ENCODE results near the gene MRPS22. TPM values are rescaled to one million over a fixed set of nuclear protein-coding genes. Genes with fewer than 3 reads are reported as not detected.

The MRPS22 gene
- total and polyA plus RNA-seq, 5 donors from 2014 or later, result 29.8 to 55.2 (median 45.7) TPM

DNA sequence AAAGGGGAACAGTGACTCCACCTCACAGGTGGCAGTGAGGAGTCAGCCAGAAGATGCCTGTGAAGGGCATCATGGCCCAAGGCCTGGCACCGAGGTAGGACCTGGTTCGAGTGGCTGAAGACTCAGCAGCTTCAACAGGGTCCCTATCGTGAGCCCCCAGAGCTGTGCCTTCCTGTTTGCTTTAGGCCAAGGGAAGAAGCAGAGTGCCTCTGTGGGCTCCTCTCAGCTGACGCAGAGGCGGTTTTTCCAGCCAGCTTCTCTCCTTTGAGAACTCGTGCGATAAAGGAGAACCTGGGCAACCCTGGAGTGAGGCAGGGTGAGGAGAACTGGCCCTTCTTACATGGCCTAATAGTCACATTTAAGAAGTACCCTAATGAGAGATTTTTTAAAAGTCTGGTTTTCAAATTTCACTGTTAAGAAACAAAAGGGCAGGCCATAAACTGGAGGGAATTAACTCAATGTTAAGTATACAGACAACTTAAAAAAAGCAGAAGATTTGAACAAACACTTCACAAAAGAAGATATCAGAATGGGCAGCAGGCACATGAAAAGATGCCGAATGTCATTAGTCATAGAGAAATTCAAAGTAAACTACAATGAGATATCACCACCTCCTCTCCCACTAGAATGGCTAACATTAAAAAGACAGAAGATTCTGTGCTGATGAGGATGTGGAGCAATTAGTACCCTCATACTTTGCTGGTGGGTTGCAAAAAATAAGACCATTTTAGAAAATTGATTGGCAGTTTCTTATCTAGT is 23.1 kb upstream of the MRPS22 start:
- no peaks in the 10 kb centered on the region for H3K36me3 Mint-ChIP-seq
- Histone ChIP-seq H3K27ac (ENCODE audit: insufficient read depth, low read length, poor library complexity, severe bottlenecking) (no peak overlapping the region), H3K4me1 (ENCODE audit: control insufficient read depth, insufficient read depth, low read length, poor library complexity, severe bottlenecking) (no peaks in the 10 kb centered on the region), H3K4me3 (ENCODE audit: low read depth, low read length) (no peak overlapping the region), H3K27me3 (ENCODE audit: control insufficient read depth, insufficient read depth, low read length) (no peaks in the 10 kb centered on the region), H3K9me3 (ENCODE audit: control insufficient read depth in 2 of 2, low read length in 2 of 2) (no peaks in the 10 kb centered on the region), H3K36me3 (ENCODE audit: control insufficient read depth, insufficient read depth, low read length) (no peaks in the 10 kb centered on the region)
- H3K4me1 Mint-ChIP-seq, result no peaks in the 10 kb centered on the region
- H3K27ac Mint-ChIP-seq, result no peak overlapping the region
- peaks cover 0 to 1% (median 0%) of the 10 kb centered on the region in 7 donors for H3K9me3 Mint-ChIP-seq
- ATAC-seq (ENCODE audit: low read depth in 2 of 2) (no peak), DNase-seq (no peak)
- no peak overlapping the region for H3K4me3 Mint-ChIP-seq
- no peaks in the 10 kb centered on the region for H3K27me3 Mint-ChIP-seq

DNA sequence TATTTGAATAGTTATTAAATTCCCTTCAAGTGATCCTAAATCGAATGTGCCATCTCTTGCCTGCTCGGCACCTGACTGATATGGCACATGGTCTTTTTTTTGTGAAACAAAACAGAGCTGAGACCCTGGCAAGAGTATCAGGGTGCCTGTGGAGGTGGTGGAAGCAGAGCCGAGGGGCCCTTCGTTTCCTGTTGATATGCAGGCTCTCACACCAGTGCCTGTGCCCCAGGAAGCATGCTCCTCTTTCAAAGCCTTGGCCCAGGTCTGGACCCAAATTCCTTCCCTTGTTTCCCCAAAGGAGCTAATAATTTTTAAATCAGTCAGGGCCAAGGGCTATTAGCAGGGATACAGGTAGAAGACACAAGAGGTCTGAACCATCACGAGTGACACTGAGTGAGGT is 21.5 kb upstream of the MRPS22 start:
- Histone ChIP-seq H3K27me3 (ENCODE audit: control insufficient read depth, insufficient read depth, low read length) (no peaks in the 10 kb centered on the region), H3K9me3 (ENCODE audit: control insufficient read depth in 2 of 2, low read length in 2 of 2) (no peaks in the 10 kb centered on the region), H3K4me3 (ENCODE audit: low read depth, low read length) (no peak overlapping the region), H3K4me1 (ENCODE audit: control insufficient read depth, insufficient read depth, low read length, poor library complexity, severe bottlenecking) (no peaks in the 10 kb centered on the region), H3K36me3 (ENCODE audit: control insufficient read depth, insufficient read depth, low read length) (no peaks in the 10 kb centered on the region), H3K27ac (ENCODE audit: insufficient read depth, low read length, poor library complexity, severe bottlenecking) (no peak overlapping the region)
- peaks cover 4% of the 10 kb centered on the region for H3K27me3 Mint-ChIP-seq
- no peaks in the 10 kb centered on the region for H3K36me3 Mint-ChIP-seq
- H3K27ac Mint-ChIP-seq, result no peak overlapping the region
- DNase-seq (no peak), ATAC-seq (ENCODE audit: low read depth in 2 of 2) (no peak)
- no peak overlapping the region for H3K4me3 Mint-ChIP-seq
- H3K4me1 Mint-ChIP-seq, result no peaks in the 10 kb centered on the region
- H3K9me3 Mint-ChIP-seq, result peaks cover 0 to 1% (median 0%) of the 10 kb centered on the region in 7 donors

- Mint-ChIP-seq H3K27ac (no peak overlapping the region), H3K9me3 (peaks cover 0 to 1% (median 0%) of the 10 kb centered on the region in 7 donors), H3K27me3 (peaks cover 4% of the 10 kb centered on the region), H3K36me3 (no peaks in the 10 kb centered on the region), H3K4me1 (no peaks in the 10 kb centered on the region), H3K4me3 (no peak overlapping the region)
- no peaks in the 10 kb centered on the region for H3K9me3 ChIP-seq (ENCODE audit: control insufficient read depth in 2 of 2, low read length in 2 of 2)
- H3K27ac ChIP-seq (ENCODE audit: insufficient read depth, low read length, poor library complexity, severe bottlenecking), result no peak overlapping the region
- H3K4me1 ChIP-seq (ENCODE audit: control insufficient read depth, insufficient read depth, low read length, poor library complexity, severe bottlenecking), result no peaks in the 10 kb centered on the region
- no peaks in the 10 kb centered on the region for H3K27me3 ChIP-seq (ENCODE audit: control insufficient read depth, insufficient read depth, low read length)
- H3K36me3 ChIP-seq (ENCODE audit: control insufficient read depth, insufficient read depth, low read length), result no peaks in the 10 kb centered on the region
- H3K4me3 ChIP-seq (ENCODE audit: low read depth, low read length), result no peak overlapping the region
- DNase-seq (no peak), ATAC-seq (ENCODE audit: low read depth in 2 of 2) (no peak)
Observed at GRCh38 chr3:139323146-139323545, 20.7 kb upstream of the MRPS22 start.

DNA sequence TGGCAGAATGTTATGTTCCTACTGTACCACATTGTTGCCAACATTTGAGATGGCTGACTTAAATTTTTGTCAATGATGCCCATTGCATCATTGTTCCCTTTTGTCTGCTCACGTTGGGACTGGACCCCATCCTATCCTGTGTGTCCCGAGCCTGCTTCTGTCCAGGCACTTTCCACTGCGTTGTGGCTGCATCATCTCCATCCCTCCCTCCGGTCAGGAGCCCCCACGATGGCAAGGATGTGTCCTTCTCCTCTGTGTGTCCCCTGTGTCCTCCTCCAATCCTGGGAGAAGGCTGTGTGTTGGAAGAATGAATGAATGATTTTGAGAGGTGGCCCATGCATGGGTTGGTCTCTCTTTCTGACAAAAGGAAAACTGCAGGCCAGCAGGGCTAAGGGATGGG is 19.4 kb upstream of the MRPS22 start:
- peaks cover 0 to 1% (median 0%) of the 10 kb centered on the region in 7 donors for H3K9me3 Mint-ChIP-seq
- H3K36me3 Mint-ChIP-seq, result no peaks in the 10 kb centered on the region
- Histone ChIP-seq H3K27me3 (ENCODE audit: control insufficient read depth, insufficient read depth, low read length) (no peaks in the 10 kb centered on the region), H3K36me3 (ENCODE audit: control insufficient read depth, insufficient read depth, low read length) (no peaks in the 10 kb centered on the region), H3K27ac (ENCODE audit: insufficient read depth, low read length, poor library complexity, severe bottlenecking) (no peak overlapping the region), H3K4me1 (ENCODE audit: control insufficient read depth, insufficient read depth, low read length, poor library complexity, severe bottlenecking) (peaks cover 2% of the 10 kb centered on the region), H3K9me3 (ENCODE audit: control insufficient read depth in 2 of 2, low read length in 2 of 2) (no peaks in the 10 kb centered on the region), H3K4me3 (ENCODE audit: low read depth, low read length) (no peak overlapping the region)
- no peak for ATAC-seq (ENCODE audit: low read depth in 2 of 2)
- DNase-seq, result no peak
- no peak overlapping the region for H3K4me3 Mint-ChIP-seq
- H3K27me3 Mint-ChIP-seq, result peaks cover 4% of the 10 kb centered on the region
- H3K4me1 Mint-ChIP-seq, result peaks cover 0 to 11% (median 4%) of the 10 kb centered on the region in 4 donors
- no peak overlapping the region for H3K27ac Mint-ChIP-seq

DNA sequence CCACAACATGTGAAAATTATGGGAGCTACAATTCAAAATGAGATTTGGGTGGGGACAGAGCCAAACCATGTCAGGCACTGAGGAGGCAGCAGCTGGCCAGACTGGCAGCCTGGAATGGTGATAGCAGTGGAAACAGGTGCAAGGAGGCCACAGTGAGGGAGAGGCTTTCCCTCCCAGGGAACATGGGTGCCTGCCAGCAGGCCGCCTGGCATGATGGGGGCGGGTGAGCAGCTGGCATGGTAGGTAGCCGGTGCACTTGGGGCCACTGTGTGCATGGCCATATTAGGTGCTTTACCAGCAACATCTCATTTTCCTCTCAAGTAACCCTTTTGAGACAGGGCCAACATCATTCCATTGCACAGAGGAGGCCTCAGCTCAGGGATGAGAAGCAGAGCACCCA is 18.3 kb upstream of the MRPS22 start:
- H3K4me1 Mint-ChIP-seq, result peaks cover 0 to 16% (median 5%) of the 10 kb centered on the region in 4 donors
- DNase-seq, result no peak
- no peaks in the 10 kb centered on the region for H3K27me3 ChIP-seq (ENCODE audit: control insufficient read depth, insufficient read depth, low read length)
- H3K4me3 ChIP-seq (ENCODE audit: low read depth, low read length), result no peak overlapping the region
- peaks cover 4% of the 10 kb centered on the region for H3K27me3 Mint-ChIP-seq
- H3K9me3 Mint-ChIP-seq, result peaks cover 0 to 1% (median 0%) of the 10 kb centered on the region in 7 donors
- ATAC-seq (ENCODE audit: low read depth in 2 of 2), result no peak
- no peak overlapping the region for H3K4me3 Mint-ChIP-seq
- H3K27ac ChIP-seq (ENCODE audit: insufficient read depth, low read length, poor library complexity, severe bottlenecking), result no peak overlapping the region
- no peaks in the 10 kb centered on the region for H3K9me3 ChIP-seq (ENCODE audit: control insufficient read depth in 2 of 2, low read length in 2 of 2)
- H3K36me3 ChIP-seq (ENCODE audit: control insufficient read depth, insufficient read depth, low read length), result no peaks in the 10 kb centered on the region
- no peak overlapping the region for H3K27ac Mint-ChIP-seq
- H3K4me1 ChIP-seq (ENCODE audit: control insufficient read depth, insufficient read depth, low read length, poor library complexity, severe bottlenecking), result peaks cover 4% of the 10 kb centered on the region
- no peaks in the 10 kb centered on the region for H3K36me3 Mint-ChIP-seq

DNA sequence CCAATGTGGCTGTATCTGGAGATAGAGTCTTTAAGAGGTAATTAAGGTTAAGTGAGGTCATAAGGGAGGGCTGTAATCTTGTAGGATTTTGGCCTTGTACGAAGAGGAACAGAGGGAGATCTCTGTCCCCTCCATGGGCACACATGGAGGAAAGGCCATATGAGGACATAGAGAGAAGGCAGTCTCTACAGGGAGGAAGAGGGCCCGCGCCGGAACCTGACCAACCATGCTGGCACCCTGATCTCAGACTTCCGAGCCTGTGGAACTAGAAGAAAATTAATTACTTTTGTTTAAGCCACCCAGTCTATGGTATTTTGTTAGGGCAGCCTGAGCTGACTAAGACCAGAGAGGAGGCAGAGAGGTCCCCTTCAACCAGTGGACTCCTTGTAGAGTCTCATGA is 17.7 kb upstream of the MRPS22 start:
- Mint-ChIP-seq H3K27ac (no peak overlapping the region), H3K4me3 (no peak overlapping the region), H3K9me3 (peaks cover 0 to 1% (median 0%) of the 10 kb centered on the region in 7 donors), H3K36me3 (no peaks in the 10 kb centered on the region), H3K4me1 (peaks cover 0 to 16% (median 5%) of the 10 kb centered on the region in 4 donors), H3K27me3 (peaks cover 10% of the 10 kb centered on the region)
- no peak overlapping the region for H3K4me3 ChIP-seq (ENCODE audit: low read depth, low read length)
- no peaks in the 10 kb centered on the region for H3K36me3 ChIP-seq (ENCODE audit: control insufficient read depth, insufficient read depth, low read length)
- no peak overlapping the region for H3K27ac ChIP-seq (ENCODE audit: insufficient read depth, low read length, poor library complexity, severe bottlenecking)
- DNase-seq (no peak), ATAC-seq (ENCODE audit: low read depth in 2 of 2) (no peak)
- no peaks in the 10 kb centered on the region for H3K27me3 ChIP-seq (ENCODE audit: control insufficient read depth, insufficient read depth, low read length)
- peaks cover 4% of the 10 kb centered on the region for H3K4me1 ChIP-seq (ENCODE audit: control insufficient read depth, insufficient read depth, low read length, poor library complexity, severe bottlenecking)
- H3K9me3 ChIP-seq (ENCODE audit: control insufficient read depth in 2 of 2, low read length in 2 of 2), result no peaks in the 10 kb centered on the region

DNA sequence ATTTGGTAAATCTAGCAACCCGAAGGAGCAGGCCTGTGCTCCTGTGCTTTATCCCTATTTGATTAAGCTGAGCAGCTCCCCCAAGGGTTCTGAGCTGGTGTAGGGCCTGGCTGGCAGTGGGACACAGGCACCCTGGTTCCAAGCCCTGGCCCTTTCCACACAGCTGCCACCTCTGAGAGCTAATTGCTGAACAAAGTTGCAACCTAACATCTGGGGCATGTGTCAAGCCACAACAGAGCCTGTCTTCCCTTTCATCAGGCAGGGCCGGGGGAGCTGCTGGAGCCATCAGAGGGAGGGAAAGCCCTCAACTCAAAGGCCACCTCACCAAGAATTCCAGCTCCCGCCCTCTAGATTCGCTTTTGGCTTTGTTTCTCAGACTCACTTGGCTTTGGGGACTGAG is 17.1 kb upstream of the MRPS22 start:
- no peak for ATAC-seq (ENCODE audit: low read depth in 2 of 2)
- Histone ChIP-seq H3K4me1 (ENCODE audit: control insufficient read depth, insufficient read depth, low read length, poor library complexity, severe bottlenecking) (peaks cover 4% of the 10 kb centered on the region), H3K9me3 (ENCODE audit: control insufficient read depth in 2 of 2, low read length in 2 of 2) (no peaks in the 10 kb centered on the region), H3K36me3 (ENCODE audit: control insufficient read depth, insufficient read depth, low read length) (no peaks in the 10 kb centered on the region), H3K27me3 (ENCODE audit: control insufficient read depth, insufficient read depth, low read length) (peaks cover 3% of the 10 kb centered on the region), H3K4me3 (ENCODE audit: low read depth, low read length) (no peak overlapping the region), H3K27ac (ENCODE audit: insufficient read depth, low read length, poor library complexity, severe bottlenecking) (no peak overlapping the region)
- no peak for DNase-seq
- peaks cover 16% of the 10 kb centered on the region for H3K27me3 Mint-ChIP-seq
- peaks cover 0 to 1% (median 0%) of the 10 kb centered on the region in 7 donors for H3K9me3 Mint-ChIP-seq
- no peak overlapping the region for H3K27ac Mint-ChIP-seq
- H3K4me3 Mint-ChIP-seq, result no peak overlapping the region
- H3K4me1 Mint-ChIP-seq, result peaks cover 0 to 16% (median 5%) of the 10 kb centered on the region in 4 donors
- H3K36me3 Mint-ChIP-seq, result no peaks in the 10 kb centered on the region

DNA sequence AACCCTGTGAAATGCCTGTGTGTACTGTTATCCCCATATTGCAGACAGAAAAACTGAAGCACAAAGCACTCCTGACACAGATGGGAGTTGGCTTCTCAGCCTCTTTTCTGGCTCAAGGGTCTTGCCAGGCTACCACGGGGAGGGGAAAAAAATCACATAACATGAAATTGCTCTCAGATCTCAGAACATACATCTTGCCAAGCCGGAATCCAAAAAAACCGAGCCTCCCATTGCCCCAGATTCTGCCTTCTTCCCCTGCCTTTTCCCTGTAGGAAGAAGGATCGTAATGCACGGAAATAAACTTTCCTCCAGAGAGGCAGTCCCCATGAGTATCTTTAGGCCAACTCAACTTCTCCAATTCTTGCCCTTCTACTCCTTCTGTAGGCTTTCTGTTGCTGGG is 16.6 kb upstream of the MRPS22 start:
- H3K4me1 ChIP-seq (ENCODE audit: control insufficient read depth, insufficient read depth, low read length, poor library complexity, severe bottlenecking), result peaks cover 4% of the 10 kb centered on the region
- H3K27ac ChIP-seq (ENCODE audit: insufficient read depth, low read length, poor library complexity, severe bottlenecking), result no peak overlapping the region
- Mint-ChIP-seq H3K36me3 (no peaks in the 10 kb centered on the region), H3K27me3 (peaks cover 21% of the 10 kb centered on the region), H3K4me3 (no peak overlapping the region), H3K27ac (no peak overlapping the region), H3K4me1 (peaks cover 0 to 16% (median 5%) of the 10 kb centered on the region in 4 donors), H3K9me3 (peaks cover 0 to 1% (median 0%) of the 10 kb centered on the region in 7 donors)
- DNase-seq (no peak), ATAC-seq (ENCODE audit: low read depth in 2 of 2) (no peak)
- H3K9me3 ChIP-seq (ENCODE audit: control insufficient read depth in 2 of 2, low read length in 2 of 2), result no peaks in the 10 kb centered on the region
- H3K4me3 ChIP-seq (ENCODE audit: low read depth, low read length), result no peak overlapping the region
- peaks cover 3% of the 10 kb centered on the region for H3K27me3 ChIP-seq (ENCODE audit: control insufficient read depth, insufficient read depth, low read length)
- H3K36me3 ChIP-seq (ENCODE audit: control insufficient read depth, insufficient read depth, low read length), result no peaks in the 10 kb centered on the region

All from CD4-positive, CD25-positive, alpha-beta regulatory T cell (primary cell).